ENCODE results near the gene PHACTR4.
"Not testable (repeated sequence)": the region's sequence is repeated elsewhere in the genome, so short reads cannot be mapped to it uniquely, and the experiment has no call there.

Gene PHACTR4

GRCh38 chr1:28428990-28429520 lies 59.5 kb downstream of the PHACTR4 start:
- no peak for DNase-seq (ENCODE audit: low spot score)

GRCh38 chr1:28436211-28436769 lies 66.8 kb downstream of the PHACTR4 start:
- DNase-seq (ENCODE audit: low spot score) = no peak

- no peak for DNase-seq (ENCODE audit: low spot score)
These were observed 67.9 kb downstream of the PHACTR4 start for GRCh38 chr1:28437264-28437923.

- no peak for DNase-seq (ENCODE audit: low spot score)
These were observed 68.6 kb downstream of the PHACTR4 start for GRCh38 chr1:28437924-28438699.

- no peak for DNase-seq (ENCODE audit: low spot score)
These were observed 69.8 kb downstream of the PHACTR4 start for GRCh38 chr1:28439320-28439719.

- DNase-seq (ENCODE audit: low spot score) = no peak
These were observed 72.1 kb downstream of the PHACTR4 start for GRCh38 chr1:28441674-28442073.

GRCh38 chr1:28443550-28443949 lies 74.0 kb downstream of the PHACTR4 start:
- no peak for DNase-seq (ENCODE audit: low spot score)

GRCh38 chr1:28447679-28448078 lies 78.1 kb downstream of the PHACTR4 start:
- DNase-seq (ENCODE audit: low spot score) = no peak

GRCh38 chr1:28448094-28448611 lies 78.6 kb downstream of the PHACTR4 start:
- not testable (repeated sequence) for DNase-seq (ENCODE audit: low spot score)

GRCh38 chr1:28449904-28450303 lies 80.4 kb downstream of the PHACTR4 start:
- DNase-seq (ENCODE audit: low spot score) = no peak

GRCh38 chr1:28450561-28450960 lies 81.0 kb downstream of the PHACTR4 start:
- DNase-seq (ENCODE audit: low spot score) = no peak

- DNase-seq (ENCODE audit: low spot score) = no peak
These were observed 81.5 kb downstream of the PHACTR4 start for GRCh38 chr1:28451011-28451410.

GRCh38 chr1:28456078-28456477 lies 86.5 kb downstream of the PHACTR4 start:
- DNase-seq (ENCODE audit: low spot score) = no peak

- DNase-seq (ENCODE audit: low spot score) = no peak
These were observed 88.1 kb downstream of the PHACTR4 start for GRCh38 chr1:28457678-28458077.

GRCh38 chr1:28458237-28459228 lies 89.0 kb downstream of the PHACTR4 start:
- DNase-seq (ENCODE audit: low spot score) = no peak

GRCh38 chr1:28466226-28466778 lies 96.8 kb downstream of the PHACTR4 start:
- no peak for DNase-seq (ENCODE audit: low spot score)

- DNase-seq (ENCODE audit: low spot score) = no peak
These were observed 100.6 kb downstream of the PHACTR4 start for GRCh38 chr1:28470146-28470545.

- DNase-seq (ENCODE audit: low spot score) = not testable (repeated sequence)
These were observed 110.0 kb downstream of the PHACTR4 start for GRCh38 chr1:28479497-28479896.

GRCh38 chr1:28480308-28480707 lies 110.8 kb downstream of the PHACTR4 start:
- DNase-seq (ENCODE audit: low spot score) = no peak

GRCh38 chr1:28482138-28482537 lies 112.6 kb downstream of the PHACTR4 start:
- no peak for DNase-seq (ENCODE audit: low spot score)

- no peak for DNase-seq (ENCODE audit: low spot score)
These were observed 113.2 kb downstream of the PHACTR4 start for GRCh38 chr1:28482702-28483101.
